H1 (cell line): ENCODE measurements around the gene ZMYND12. TPM values are rescaled to one million over a fixed set of nuclear protein-coding genes. Genes with fewer than 3 reads are reported as not detected.

Experiments
- CTCF ChIA-PET: fragments of 300-600 bp; sonication (Branson Sonifier 250); formaldehyde crosslinking; loops from one replicate; lab custom pipeline; 2021; ENCODE audit not compliant: partially characterized antibody; lab: Charles Lee
- POLR2A ChIA-PET: fragments of 300-600 bp; sonication (Branson Sonifier 250); formaldehyde crosslinking; loops from one replicate; lab custom pipeline; 2021; ENCODE audit warnings: inconsistent platforms; ENCODE audit not compliant: partially characterized antibody; lab: Charles Lee
- DNase-seq, 2 experiments: peaks; one replicate each; pipeline versions ENCODE4 v3.0.0 to v3.0.0-alpha.2; 2010 to 2022; ENCODE audit warnings: low spot score in 2 of 2, low read depth in 1 of 2, mixed read lengths in 1 of 2
- FAIRE-seq: peaks from 2 replicates; lab custom pipeline; 2011; peaks lifted over from hg19 to GRCh38; lab: Jason Lieb, UNC
- H2AFZ ChIP-seq: 2 replicates; pipeline ENCODE4 v1.8.1; 2012; ENCODE audit warnings: low read length, inconsistent platforms
- H2AK5ac ChIP-seq: 2 replicates; pipeline ENCODE4 v1.6.1; 2013; ENCODE audit warnings: low read depth, low read length
- H2BK120ac ChIP-seq: replicated peaks from 2 replicates; pipeline ENCODE3; 2013; ENCODE audit warnings: low read depth, low read length, inconsistent platforms
- H2BK12ac ChIP-seq: 2 replicates; pipeline ENCODE4 v1.6.1; 2013; ENCODE audit warnings: low read depth, low read length
- H2BK15ac ChIP-seq: 2 replicates; pipeline ENCODE4 v1.6.1; 2013; ENCODE audit warnings: low read length
- H2BK20ac ChIP-seq: 2 replicates; pipeline ENCODE4 v1.6.1; 2013; ENCODE audit warnings: low read length
- H2BK5ac ChIP-seq: 2 replicates; pipeline ENCODE4 v1.6.1; 2013; ENCODE audit warnings: low read depth, low read length
- H3K14ac ChIP-seq: 2 replicates; pipeline ENCODE4 v1.6.1; 2013; ENCODE audit warnings: inconsistent platforms; ENCODE audit not compliant: insufficient read length
- H3K18ac ChIP-seq: 2 replicates; pipeline ENCODE4 v1.6.1; 2013; ENCODE audit warnings: low read length; ENCODE audit errors: extremely low read depth
- H3K23ac ChIP-seq: 2 replicates; pipeline ENCODE4 v1.6.1; 2013; ENCODE audit warnings: inconsistent platforms; ENCODE audit not compliant: insufficient read length
- H3K23me2 ChIP-seq: 2 replicates; pipeline ENCODE4 v1.6.1; 2013; ENCODE audit warnings: low read depth, low read length
- H3K27ac ChIP-seq: 2 replicates; pipeline ENCODE4 v1.6.1; 2011; ENCODE audit warnings: low read depth, low read length, inconsistent platforms
- H3K27me3 ChIP-seq, 4 experiments: replicated peaks in 1 of 4; 1 replicate in 1 of 4; 2 replicates in 3 of 4; pipeline versions ENCODE4 v1.6.1 to v1.8.1; 2011 to 2013; ENCODE audit warnings: low read length in 3 of 4, mild to moderate bottlenecking in 3 of 4, inconsistent platforms in 2 of 4, mixed read lengths in 2 of 4, moderate library complexity in 1 of 4; ENCODE audit not compliant: control insufficient read depth in 3 of 4, insufficient read depth in 3 of 4; ENCODE audit errors: extremely low read depth in 1 of 4
- H3K36me3 ChIP-seq, 4 experiments: 2 replicates each; pipeline versions ENCODE4 v1.6.1 to v1.8.1; 2011 to 2013; ENCODE audit warnings: mild to moderate bottlenecking in 4 of 4, low read length in 3 of 4, moderate library complexity in 2 of 4, control low read depth in 1 of 4, inconsistent platforms in 1 of 4; ENCODE audit not compliant: insufficient read depth in 4 of 4, control insufficient read depth in 2 of 4
- H3K4ac ChIP-seq: replicated peaks from 2 replicates; pipeline ENCODE3; 2013; ENCODE audit warnings: low read length, low read depth, mixed read lengths, inconsistent platforms; ENCODE audit not compliant: insufficient read length
- H3K4me1 ChIP-seq, 4 experiments: replicated peaks in 1 of 4; 1 replicate in 1 of 4; 2 replicates in 3 of 4; pipeline versions ENCODE4 v1.6.1 to v1.8.1; 2011 to 2013; ENCODE audit warnings: low read length in 3 of 4, inconsistent platforms in 2 of 4, mixed read lengths in 1 of 4; ENCODE audit not compliant: insufficient read depth in 4 of 4, control insufficient read depth in 3 of 4
- H3K4me2 ChIP-seq, 2 experiments: 2 replicates each; pipeline versions ENCODE4 v1.6.1 to v1.8.1; 2011 to 2013; ENCODE audit warnings: low read depth in 2 of 2, low read length in 2 of 2, control low read depth in 1 of 2, inconsistent platforms in 1 of 2, mild to moderate bottlenecking in 1 of 2; ENCODE audit not compliant: insufficient read depth in 1 of 2
- H3K4me3 ChIP-seq, 4 experiments: fragments of 200-600, 300-600 bp in 1 of 4; sonication (generic), shearing (Covaris generic), sonication (Bioruptor Twin) in 1 of 4; 2 replicates each; pipeline versions ENCODE4 v1.5.1 to v1.8.1; 2011 to 2016; ENCODE audit warnings: low read length in 4 of 4, low read depth in 3 of 4, control low read depth in 2 of 4, inconsistent platforms in 2 of 4, mild to moderate bottlenecking in 2 of 4, mixed read lengths in 1 of 4, moderate library complexity in 1 of 4; ENCODE audit not compliant: insufficient read depth in 2 of 4; ENCODE audit errors: extremely low read depth in 1 of 4
- H3K56ac ChIP-seq: replicated peaks from 2 replicates; pipeline ENCODE3; 2013; ENCODE audit warnings: low read depth, mild to moderate bottlenecking, mixed read lengths, low read length, inconsistent platforms; ENCODE audit not compliant: insufficient read length
- H3K79me1 ChIP-seq: 2 replicates; pipeline ENCODE4 v1.6.1; 2013; ENCODE audit warnings: low read depth, low read length, control low read depth
- H3K79me2 ChIP-seq, 2 experiments: 2 replicates each; pipeline versions ENCODE4 v1.6.1 to v1.8.1; 2012 to 2013; ENCODE audit warnings: low read length in 2 of 2, mild to moderate bottlenecking in 2 of 2, inconsistent platforms in 1 of 2; ENCODE audit not compliant: insufficient read depth in 2 of 2, control insufficient read depth in 1 of 2
- H3K9ac ChIP-seq, 4 experiments: replicated peaks in 1 of 4; 1 replicate in 1 of 4; 2 replicates in 3 of 4; pipeline versions ENCODE4 v1.6.1 to v1.8.1; 2011 to 2013; ENCODE audit warnings: low read depth in 3 of 4, low read length in 3 of 4, control low read depth in 2 of 4, mild to moderate bottlenecking in 2 of 4, moderate library complexity in 2 of 4, inconsistent platforms in 1 of 4; ENCODE audit errors: extremely low read depth in 1 of 4
- H3K9me3 ChIP-seq, 2 experiments: 2 replicates each; pipeline versions ENCODE4 v1.6.1 to v1.8.1; 2012 to 2013; ENCODE audit warnings: mild to moderate bottlenecking in 2 of 2, moderate library complexity in 2 of 2, control low read depth in 1 of 2, inconsistent platforms in 1 of 2, low read depth in 1 of 2, low read length in 1 of 2, mixed read lengths in 1 of 2; ENCODE audit not compliant: insufficient read depth in 2 of 2
- H4K20me1 ChIP-seq, 2 experiments: replicated peaks in 1 of 2; 2 replicates each; pipeline versions ENCODE3 to v1.8.1; 2011 to 2013; ENCODE audit warnings: inconsistent platforms in 2 of 2, low read length in 2 of 2, mild to moderate bottlenecking in 1 of 2; ENCODE audit not compliant: insufficient read depth in 2 of 2, control insufficient read depth in 1 of 2
- H4K5ac ChIP-seq: 2 replicates; pipeline ENCODE4 v1.6.1; 2013; ENCODE audit warnings: low read length, low read depth, mixed read lengths, inconsistent platforms; ENCODE audit not compliant: insufficient read length
- H4K8ac ChIP-seq: 2 replicates; pipeline ENCODE4 v1.8.0; 2013; ENCODE audit warnings: mild to moderate bottlenecking, moderate library complexity, low read length, inconsistent platforms; ENCODE audit not compliant: insufficient read depth; ENCODE audit errors: extremely low read depth
- H4K91ac ChIP-seq: replicated peaks from 2 replicates; pipeline ENCODE3; 2013; ENCODE audit warnings: low read length, mixed read lengths, inconsistent platforms; ENCODE audit not compliant: insufficient read length
- BACH1 ChIP-seq: IDR thresholded peaks from 2 replicates; pipeline ENCODE4 v1.6.1; 2012; ENCODE audit warnings: low read length, improper control_type of control experiment
- BCL11A ChIP-seq, 2 experiments: IDR thresholded peaks; one replicate each; pipeline ENCODE4 v1.6.1; 2011; ENCODE audit warnings: low read depth in 2 of 2, low read length in 2 of 2, mild to moderate bottlenecking in 2 of 2
- CREB1 ChIP-seq: IDR thresholded peaks from 2 replicates; pipeline ENCODE4 v1.6.1; 2012; ENCODE audit warnings: inconsistent platforms
- JUN ChIP-seq: IDR thresholded peaks from 2 replicates; pipeline ENCODE4 v1.6.1; 2011; ENCODE audit warnings: low read depth, mild to moderate bottlenecking, improper control_type of control experiment, low read length
- KDM1A ChIP-seq: fragments of 200-600, 300-600 bp; sonication (generic); IDR thresholded peaks from 2 replicates; pipeline ENCODE4 v1.7.1; 2016; ENCODE audit warnings: mild to moderate bottlenecking, low read length, borderline replicate concordance
- MAFK ChIP-seq: IDR thresholded peaks from 2 replicates; pipeline ENCODE4 v1.6.1; 2012; ENCODE audit warnings: low read depth, mild to moderate bottlenecking, improper control_type of control experiment, low read length
- RAD21 ChIP-seq, 2 experiments: IDR thresholded peaks in 1 of 2; conservative IDR thresholded peaks in 1 of 2; 2 replicates each; pipeline ENCODE4 v1.6.1; 2011; ENCODE audit warnings: low read depth in 2 of 2, low read length in 2 of 2, improper control_type of control experiment in 1 of 2, inconsistent platforms in 1 of 2, mild to moderate bottlenecking in 1 of 2, moderate library complexity in 1 of 2
- RBBP5 ChIP-seq: IDR thresholded peaks from 2 replicates; pipeline ENCODE4 v1.7.1; 2012; ENCODE audit warnings: low read depth, mild to moderate bottlenecking, inconsistent platforms, low read length, moderate library complexity, borderline replicate concordance
- SIX5 ChIP-seq: IDR thresholded peaks from 2 replicates; pipeline ENCODE4 v1.6.1; 2011; ENCODE audit warnings: mild to moderate bottlenecking, low read depth, low read length
- TBP ChIP-seq: IDR thresholded peaks from 2 replicates; pipeline ENCODE4 v1.6.1; 2011; ENCODE audit warnings: low read depth, low read length, improper control_type of control experiment
- WGBS, 2 experiments: shearing (Covaris generic) in 1 of 2; methylation state at CpG; one replicate each; pipeline versions ENCODE4 v1.1.6 to v1.1.7; 2013 to 2015; ENCODE audit warnings: low lambda C conversion rate in 2 of 2, mixed read lengths in 2 of 2, inconsistent platforms in 1 of 2, low coverage in 1 of 2, missing lambda C conversion rate in 1 of 2; ENCODE audit not compliant: insufficient replicate concordance in 2 of 2, insufficient coverage in 1 of 2, insufficient read length in 1 of 2; ENCODE audit errors: extremely low coverage in 1 of 2, missing lambda C conversion rate in 1 of 2; 5-methylcytosine and 5-hydroxymethylcytosine counted together
- polyA plus RNA-seq, 7 experiments: library from polyadenylated mRNA; depleted of rRNA in 3 of 7; stranded (reverse) in 5 of 7; unstranded in 2 of 7; fragments of >200 nt in 5 of 7; fragments of 200-250 nt in 2 of 7; gene quantifications; 1 replicate in 5 of 7; 2 replicates in 1 of 7; 4 replicates in 1 of 7; pipeline versions ENCODE4 v1.2.1 to v1.2.3, GENCODE V29; 2011 to 2013; ENCODE audit warnings: missing spikeins in 2 of 7, mixed read lengths in 2 of 7
- total RNA-seq: library from RNA; stranded (reverse); fragmentation: NEBNext Ultra II Directional; extraction: Animal tissue kit (Norgen Biotek cat#: 25700); gene quantifications from 2 replicates; pipeline ENCODE4 v1.2.1, GENCODE V29; 2021
- TF ChIP-seq, protein P1 (sequence below), 3 experiments: IDR thresholded peaks; 1 replicate in 2 of 3; 2 replicates in 1 of 3; pipeline versions ENCODE4 v1.5.1 to v1.6.1; 2011; ENCODE audit warnings: low read length in 3 of 3, mild to moderate bottlenecking in 3 of 3, inconsistent platforms in 2 of 3, low read depth in 1 of 3, moderate library complexity in 1 of 3; ENCODE audit not compliant: insufficient read depth in 1 of 3; ENCODE audit errors: control extremely low read depth in 1 of 3

ZMYND12 gene
- total and polyA plus RNA-seq, 2 of the 8 experiments (the other 6 are each of a cell fraction or from before 2014, with no cell fraction given), result 0.62 TPM; not detected in 1

DNA sequence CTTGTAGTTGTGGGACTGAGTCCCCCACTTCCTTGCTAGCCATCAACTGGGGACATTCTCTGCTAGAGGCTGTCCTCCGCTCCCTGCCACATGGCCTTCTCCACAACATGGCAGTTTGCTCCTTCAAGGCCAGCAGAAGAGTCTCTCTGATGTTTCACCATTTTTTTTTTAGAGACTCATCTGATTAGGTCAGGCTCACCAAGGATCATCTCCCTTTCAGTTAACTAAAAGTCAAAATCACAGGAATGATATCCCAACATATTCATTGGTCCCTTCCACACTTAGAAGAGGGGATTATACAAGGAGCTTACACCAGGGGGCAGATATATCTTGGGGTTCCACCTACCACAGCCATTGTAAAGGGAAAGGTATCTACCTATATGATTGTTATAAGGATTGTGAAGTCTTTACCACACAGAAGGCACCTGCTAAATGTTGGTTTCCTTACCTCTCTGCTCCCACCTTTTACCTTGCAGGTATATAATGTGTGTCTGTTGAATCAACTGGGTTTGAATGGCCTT is 51.9 kb downstream of the ZMYND12 start:
- Histone ChIP-seq H2BK15ac (no peak overlapping the region), H3K18ac (no peak overlapping the region), H4K5ac (no peak overlapping the region), H4K8ac (no peak overlapping the region), H3K36me3 (no peaks in the 10 kb centered on the region), H3K4me2 (no peak overlapping the region), H2AK5ac (no peak overlapping the region), H3K27me3 (no peaks in the 10 kb centered on the region), H3K9me3 (no peaks in the 10 kb centered on the region), H3K79me1 (no peaks in the 10 kb centered on the region), H3K27ac (no peak overlapping the region), H3K79me2 (no peaks in the 10 kb centered on the region), H3K4ac (no peak overlapping the region), H3K56ac (no peak overlapping the region), H3K23me2 (no peaks in the 10 kb centered on the region), H3K9ac (no peak overlapping the region), H2AFZ (no peak overlapping the region), H3K4me3 (no peak overlapping the region), H2BK20ac (no peak overlapping the region), H3K23ac (no peak overlapping the region), H2BK5ac (no peak overlapping the region), H2BK12ac (no peak overlapping the region)
- WGBS, 2 experiments, result 92% methylated on average over 1 of the region's 1 CpG; no CpG with 5 or more reads in 1 of the 2 experiments
- CTCF ChIA-PET, result interaction anchor here (1.1 to 1.9 kb wide), 4 partner anchors 9 to 280 kb away, joined by 3 to 6 read pairs (median 4); no protein-coding TSS in a partner anchor
- POLR2A ChIA-PET, result interaction anchor here (0.7 kb wide), 1 partner anchor 921 kb away, joined by 4 read pairs; no protein-coding TSS in a partner anchor
- FAIRE-seq (no peak), DNase-seq (no peak)
- TF ChIP-seq, protein P1, sequence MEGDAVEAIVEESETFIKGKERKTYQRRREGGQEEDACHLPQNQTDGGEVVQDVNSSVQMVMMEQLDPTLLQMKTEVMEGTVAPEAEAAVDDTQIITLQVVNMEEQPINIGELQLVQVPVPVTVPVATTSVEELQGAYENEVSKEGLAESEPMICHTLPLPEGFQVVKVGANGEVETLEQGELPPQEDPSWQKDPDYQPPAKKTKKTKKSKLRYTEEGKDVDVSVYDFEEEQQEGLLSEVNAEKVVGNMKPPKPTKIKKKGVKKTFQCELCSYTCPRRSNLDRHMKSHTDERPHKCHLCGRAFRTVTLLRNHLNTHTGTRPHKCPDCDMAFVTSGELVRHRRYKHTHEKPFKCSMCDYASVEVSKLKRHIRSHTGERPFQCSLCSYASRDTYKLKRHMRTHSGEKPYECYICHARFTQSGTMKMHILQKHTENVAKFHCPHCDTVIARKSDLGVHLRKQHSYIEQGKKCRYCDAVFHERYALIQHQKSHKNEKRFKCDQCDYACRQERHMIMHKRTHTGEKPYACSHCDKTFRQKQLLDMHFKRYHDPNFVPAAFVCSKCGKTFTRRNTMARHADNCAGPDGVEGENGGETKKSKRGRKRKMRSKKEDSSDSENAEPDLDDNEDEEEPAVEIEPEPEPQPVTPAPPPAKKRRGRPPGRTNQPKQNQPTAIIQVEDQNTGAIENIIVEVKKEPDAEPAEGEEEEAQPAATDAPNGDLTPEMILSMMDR (IDR thresholded peaks at IDR 0.05; ENCODE audit: control extremely low read depth in 1 of 3, insufficient read depth in 1 of 3, low read depth in 1 of 3, low read length in 3 of 3), result peak in 1 of 3 experiments; percentile 37; a peak in 2 of 4 replicates
- TF ChIP-seq BACH1, result no peak
- TF ChIP-seq RAD21 (IDR thresholded peaks at IDR 0.05 in 1 of 2, conservative IDR thresholded peaks at IDR 0.05 in 1 of 2; ENCODE audit: low read depth in 2 of 2, low read length in 2 of 2), result peak; percentile 28 to 51
- no peak for TF ChIP-seq CREB1
- TF ChIP-seq MAFK, result no peak
- no peak for TF ChIP-seq JUN
- TF ChIP-seq KDM1A, result no peak
- no peak for TF ChIP-seq BCL11A (IDR thresholded peaks at IDR 0.05; ENCODE audit: low read depth in 2 of 2, low read length in 2 of 2)
- no peak for TF ChIP-seq TBP
- no peak for TF ChIP-seq RBBP5
- no peak for TF ChIP-seq SIX5
- TF ChIP-seq, all 59 proteins: peak for 2
- no peaks in the 10 kb centered on the region for H4K20me1 ChIP-seq
- H3K14ac ChIP-seq, result no peak overlapping the region
- H3K4me1 ChIP-seq, result no peaks in the 10 kb centered on the region
- H4K91ac ChIP-seq, result no peak overlapping the region
- no peak overlapping the region for H2BK120ac ChIP-seq
